COLO668 (cell line): ENCODE data around the gene DHTKD1.
"Not testable (repeated sequence)": the region's sequence is repeated elsewhere in the genome, so short reads cannot be mapped to it uniquely, and the experiment has no call there.

Source experiments
- DNase-seq: peaks from one replicate; lab custom pipeline; 2025; ENCODE audit not compliant: unreplicated experiment; lab: John Stamatoyannopoulos, UW

Gene DHTKD1

GRCh38 chr10:12062754-12063482 is 5.8 kb upstream of the DHTKD1 start:
- no peak for DNase-seq

DNA sequence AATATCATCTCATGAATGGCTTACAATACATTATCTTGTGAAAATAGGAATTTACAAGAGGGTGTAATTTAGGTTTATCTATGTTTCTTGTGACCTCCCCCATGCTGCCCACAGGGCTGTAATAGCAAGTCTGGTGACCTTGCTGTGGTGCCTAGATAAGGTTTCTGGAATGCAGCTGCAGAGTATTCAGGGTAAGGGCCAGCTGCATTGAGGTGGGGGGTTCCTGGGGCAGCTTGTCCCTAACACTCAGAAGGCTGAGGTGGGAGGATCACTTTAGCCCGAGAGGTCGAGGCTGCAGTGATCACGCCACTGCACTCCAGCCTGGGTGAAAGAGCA is 5.3 kb upstream of the DHTKD1 start:
- no peak for DNase-seq

- DNase-seq = no peak
Observed at GRCh38 chr10:12067336-12067735, 1.4 kb upstream of the DHTKD1 start.

- DNase-seq = not testable (repeated sequence)
Observed at GRCh38 chr10:12071441-12071840, 2.7 kb downstream of the DHTKD1 start.

- DNase-seq = no peak
Observed at GRCh38 chr10:12073526-12073925, 4.8 kb downstream of the DHTKD1 start.

DNA sequence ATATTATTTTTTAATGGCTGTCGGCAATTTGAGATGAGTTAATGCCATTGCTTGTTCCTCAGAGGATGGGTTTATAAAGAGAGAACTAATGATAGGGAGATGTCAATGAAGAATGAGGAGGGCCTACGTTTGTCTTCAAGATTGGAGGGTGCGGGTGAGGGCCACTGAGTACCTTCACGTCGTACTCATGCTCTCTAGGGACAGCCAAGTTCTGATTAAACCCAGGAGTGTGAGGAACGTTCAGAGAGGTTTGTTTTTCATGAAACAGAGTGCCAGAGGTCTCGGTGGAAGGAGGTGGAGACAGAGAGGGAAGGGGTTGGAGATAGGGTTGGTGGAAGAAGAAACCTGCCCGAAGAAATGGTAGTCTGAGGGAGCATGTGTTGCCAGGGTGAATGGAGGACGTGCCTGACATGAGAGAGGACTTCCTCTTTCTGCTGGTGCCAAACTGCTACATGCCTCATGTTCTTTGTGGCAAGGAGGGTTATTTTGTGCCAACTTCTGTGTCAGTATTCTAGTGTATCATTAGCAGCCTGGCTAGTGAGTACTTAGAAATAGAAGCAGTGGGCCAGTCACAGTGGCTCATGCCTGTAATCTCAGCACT is 8.9 kb downstream of the DHTKD1 start:
- DNase-seq = no peak

GRCh38 chr10:12081470-12081869 is 12.7 kb downstream of the DHTKD1 start:
- DNase-seq = no peak

DNA sequence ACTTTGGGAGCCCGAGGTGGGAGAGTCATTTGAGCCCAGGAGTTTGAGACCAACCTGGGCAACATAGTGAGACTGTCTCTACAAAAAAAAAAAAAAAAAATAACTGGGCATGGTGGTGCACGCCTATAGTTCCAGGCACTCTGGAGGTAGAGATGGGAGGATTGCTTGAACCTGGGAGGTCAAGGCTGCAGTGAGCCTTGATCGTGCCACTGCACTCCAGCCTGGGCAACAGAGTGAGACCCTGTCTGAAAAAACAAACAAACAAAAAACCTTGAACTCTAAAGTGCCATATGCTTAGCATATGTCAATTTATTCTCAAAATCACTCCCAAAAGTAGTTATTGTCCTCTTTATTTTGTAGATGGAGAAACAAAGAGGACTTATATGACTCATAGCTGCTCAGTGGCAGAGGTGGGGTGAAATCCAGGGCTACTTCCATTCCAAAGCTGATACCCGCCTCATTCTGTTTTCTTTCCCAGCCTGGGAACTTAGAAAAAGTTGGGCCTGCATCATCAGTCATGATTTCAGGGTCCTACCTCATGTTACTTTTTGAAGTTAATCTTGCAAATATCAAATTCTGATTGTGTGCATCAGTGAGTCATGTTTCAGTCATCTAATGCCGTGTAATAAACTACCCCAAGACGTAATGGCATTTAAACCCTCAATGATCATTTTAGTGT is 13.3 kb downstream of the DHTKD1 start:
- no peak for DNase-seq

DNA sequence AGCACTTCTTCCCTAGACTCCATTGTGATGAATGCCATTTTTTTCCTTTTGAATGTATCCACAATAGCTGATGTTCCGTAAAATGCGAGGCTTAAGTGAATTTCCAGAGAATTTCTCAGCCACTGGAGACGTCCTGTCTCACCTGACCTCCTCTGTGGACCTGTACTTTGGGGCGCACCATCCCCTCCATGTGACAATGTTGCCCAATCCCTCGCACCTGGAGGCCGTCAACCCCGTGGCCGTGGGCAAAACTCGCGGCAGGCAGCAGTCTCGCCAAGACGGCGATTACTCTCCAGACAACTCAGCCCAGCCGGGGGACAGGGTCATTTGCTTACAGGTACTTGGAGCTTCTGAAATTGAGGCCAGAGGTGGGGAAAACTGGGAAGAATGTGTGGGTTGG is 20.2 kb downstream of the DHTKD1 start:
- no peak for DNase-seq

DNA sequence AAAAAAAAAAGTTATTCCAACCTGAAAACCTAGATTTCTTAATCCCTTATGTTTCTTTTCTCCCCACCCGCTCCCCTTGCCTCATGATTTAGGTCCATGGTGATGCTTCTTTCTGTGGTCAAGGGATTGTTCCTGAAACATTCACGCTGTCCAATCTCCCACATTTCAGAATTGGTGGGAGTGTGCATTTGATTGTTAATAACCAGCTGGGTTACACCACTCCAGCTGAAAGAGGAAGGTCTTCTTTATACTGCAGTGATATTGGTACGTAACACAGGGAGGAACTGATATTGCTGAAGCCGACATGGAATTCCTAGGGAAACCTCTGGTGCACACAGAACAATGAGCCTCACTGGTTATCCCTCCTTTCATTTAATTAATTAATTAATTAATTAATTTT is 22.7 kb downstream of the DHTKD1 start:
- DNase-seq = no peak

DNA sequence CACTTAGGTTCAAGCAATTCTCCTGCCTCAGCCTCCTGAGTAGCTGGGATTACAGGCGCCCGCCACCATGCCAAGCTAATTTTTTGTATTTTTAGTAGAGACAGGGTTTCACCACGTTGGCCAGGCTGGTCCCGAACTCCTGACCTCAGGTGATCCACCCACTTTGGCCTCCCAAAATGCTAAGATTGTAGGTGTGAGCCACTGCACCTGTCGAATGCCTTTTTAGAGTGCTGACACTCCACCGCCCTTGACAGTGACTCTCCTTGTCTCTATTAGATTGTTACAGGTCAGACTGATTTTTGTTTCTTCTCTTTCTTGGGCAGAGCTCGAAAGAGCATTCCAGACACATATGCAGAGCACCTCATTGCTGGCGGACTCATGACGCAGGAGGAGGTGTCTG is 28.6 kb downstream of the DHTKD1 start:
- not testable (repeated sequence) for DNase-seq

GRCh38 chr10:12097791-12098190 is 29.0 kb downstream of the DHTKD1 start:
- peak; percentile 81 for DNase-seq

- no peak for DNase-seq
Observed at GRCh38 chr10:12098966-12099365, 30.2 kb downstream of the DHTKD1 start.

- DNase-seq = no peak
Observed at GRCh38 chr10:12103802-12104201, 35.0 kb downstream of the DHTKD1 start.

GRCh38 chr10:12107781-12108180 is 39.0 kb downstream of the DHTKD1 start:
- no peak for DNase-seq

DNA sequence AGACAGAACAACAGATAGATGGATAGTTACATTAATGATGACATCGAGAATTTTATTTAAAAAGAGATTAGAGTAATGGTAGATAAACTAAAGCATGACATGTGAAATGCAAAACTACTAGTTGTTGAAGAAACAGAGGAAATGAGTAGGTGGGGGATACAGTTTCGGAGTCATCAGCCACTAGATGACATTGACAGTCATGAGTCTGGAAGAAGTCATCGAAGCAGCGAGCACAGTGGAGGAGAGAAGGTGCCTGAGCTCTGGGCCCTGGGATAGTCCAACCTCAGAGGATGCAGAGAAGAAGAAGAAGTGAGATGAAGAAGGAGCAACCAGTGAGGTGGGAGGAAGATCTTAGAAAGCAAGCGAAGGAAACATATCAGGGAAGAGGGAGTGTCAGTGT is 40.5 kb downstream of the DHTKD1 start:
- DNase-seq = no peak

GRCh38 chr10:12111528-12111927 is 42.8 kb downstream of the DHTKD1 start:
- DNase-seq = no peak

GRCh38 chr10:12113627-12114026 is 44.9 kb downstream of the DHTKD1 start:
- no peak for DNase-seq

- DNase-seq = no peak
Observed at GRCh38 chr10:12121673-12122072, 52.9 kb downstream of the DHTKD1 start.

- DNase-seq = peak; percentile 93
Observed at GRCh38 chr10:12129222-12130111, 60.7 kb downstream of the DHTKD1 start, which contains the start of gene SEC61A2. SEC61A2 (plus strand) TSS chr10:12129677; CDS start chr10:12129788, 111 bp downstream.

DNA sequence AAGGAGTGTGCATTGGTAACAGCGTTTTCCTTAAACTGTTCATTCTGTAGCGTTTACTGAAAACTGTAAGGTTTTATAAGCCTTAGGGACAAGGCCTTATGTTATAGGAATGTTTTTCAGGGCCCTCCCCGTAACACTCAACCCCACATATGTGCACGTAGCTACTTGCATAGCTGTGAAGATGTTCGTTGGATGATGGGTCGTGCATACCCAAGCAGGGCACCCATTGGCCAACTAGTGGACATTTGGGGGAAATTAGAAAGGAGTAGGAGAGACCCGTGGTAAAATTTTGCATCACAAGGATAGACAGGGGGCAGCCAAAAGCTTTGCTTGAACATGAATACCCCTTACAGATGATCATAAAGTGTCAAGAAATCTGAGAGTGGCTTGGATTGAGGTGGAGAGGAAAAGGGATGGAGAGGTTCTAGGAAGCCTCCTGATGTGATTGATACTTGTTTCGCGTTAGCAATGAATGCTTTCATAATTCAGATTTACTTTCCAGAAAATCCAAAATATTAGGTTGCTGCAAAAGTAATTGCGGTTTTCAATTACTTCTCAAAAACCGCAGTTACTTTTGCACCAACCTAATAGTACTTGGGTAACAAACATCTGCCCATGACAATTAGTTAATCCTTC is 61.6 kb downstream of the DHTKD1 start:
- peak; percentile 20 for DNase-seq
